NOMO-1 treated with DMSO at 0.1 percent for 48 hours (cell line): ENCODE results near the gene LIN7B.

ENCODE experiments used
- DNase-seq: peaks from one replicate; lab custom pipeline; 2025; ENCODE audit not compliant: unreplicated experiment; lab: John Stamatoyannopoulos, UW

LIN7B gene

GRCh38 chr19:49094505-49095482, 19.4 kb upstream of the LIN7B start:
- no peak for DNase-seq

- peak; percentile 71 for DNase-seq
These were observed 16.5 kb upstream of the LIN7B start for GRCh38 chr19:49097453-49098288.

GRCh38 chr19:49098795-49099194, 15.4 kb upstream of the LIN7B start:
- no peak for DNase-seq

GRCh38 chr19:49101160-49101559, 13.0 kb upstream of the LIN7B start:
- DNase-seq = no peak

- DNase-seq = no peak
These were observed 11.9 kb upstream of the LIN7B start for GRCh38 chr19:49102303-49102702.

- DNase-seq = no peak
These were observed 10.7 kb upstream of the LIN7B start for GRCh38 chr19:49103331-49104085.

GRCh38 chr19:49104229-49104864, 9.8 kb upstream of the LIN7B start:
- DNase-seq = no peak

GRCh38 chr19:49106648-49107135, 7.5 kb upstream of the LIN7B start:
- DNase-seq = peak; percentile 37

GRCh38 chr19:49107625-49108459, 6.3 kb upstream of the LIN7B start:
- no peak for DNase-seq

- DNase-seq = no peak
These were observed 5.1 kb upstream of the LIN7B start for GRCh38 chr19:49109051-49109450.

- DNase-seq = no peak
These were observed 4.5 kb upstream of the LIN7B start for GRCh38 chr19:49109569-49110233.

GRCh38 chr19:49110567-49110966, 3.6 kb upstream of the LIN7B start:
- DNase-seq = no peak

GRCh38 chr19:49111218-49111998, 2.8 kb upstream of the LIN7B start:
- no peak for DNase-seq

GRCh38 chr19:49114630-49115363, 627 bp downstream of the LIN7B start:
- no peak for DNase-seq

GRCh38 chr19:49116544-49116943, 2.4 kb downstream of the LIN7B start:
- DNase-seq = peak; percentile 63

- DNase-seq = no peak
These were observed 3.8 kb downstream of the LIN7B start for GRCh38 chr19:49117677-49118564.
